Liver (tissue), 9 donors: ENCODE data around the gene HNRNPA2B1. TPM values are rescaled to one million over a fixed set of nuclear protein-coding genes. Genes with fewer than 3 reads are reported as not detected.
"Not testable (repeated sequence)": the region's sequence is repeated elsewhere in the genome, so short reads cannot be mapped to it uniquely, and the experiment has no call there.

Source experiments
- DNase-seq: peaks from one replicate; pipeline ENCODE4 v3.0.0-alpha.2; 2017; ENCODE audit warnings: low spot score
- H3K27ac ChIP-seq, 2 donors: one replicate each; pipeline ENCODE4 v1.7.0; 2013; ENCODE audit warnings: inconsistent platforms in 2 of 2, low read length in 2 of 2, control low read depth in 1 of 2, low read depth in 1 of 2, mild to moderate bottlenecking in 1 of 2
- H3K27me3 ChIP-seq, 4 donors: one replicate each; pipeline versions ENCODE4 v1.6.1 to v1.7.0; 2013; ENCODE audit warnings: low read length in 3 of 4, inconsistent platforms in 1 of 4, mild to moderate bottlenecking in 1 of 4, moderate library complexity in 1 of 4; ENCODE audit not compliant: control insufficient read depth in 4 of 4, insufficient read depth in 4 of 4
- H3K36me3 ChIP-seq, 4 donors: one replicate each; pipeline versions ENCODE4 v1.6.1 to v1.7.0; 2013; ENCODE audit warnings: low read length in 3 of 4, mild to moderate bottlenecking in 3 of 4, low read depth in 1 of 4, moderate library complexity in 1 of 4; ENCODE audit not compliant: control insufficient read depth in 4 of 4, insufficient read depth in 3 of 4
- H3K4me1 ChIP-seq, 4 donors: one replicate each; pipeline versions ENCODE4 v1.6.1 to v1.7.0; 2013; ENCODE audit warnings: low read length in 3 of 4, mild to moderate bottlenecking in 3 of 4, moderate library complexity in 1 of 4; ENCODE audit not compliant: control insufficient read depth in 4 of 4, insufficient read depth in 4 of 4
- H3K4me3 ChIP-seq, 3 donors: one replicate each; pipeline versions ENCODE4 v1.6.1 to v1.7.0; 2013; ENCODE audit warnings: low read length in 3 of 3, control low read depth in 1 of 3, low read depth in 1 of 3, mild to moderate bottlenecking in 1 of 3
- H3K9ac ChIP-seq, 2 donors: one replicate each; pipeline ENCODE4 v1.7.0; 2013; ENCODE audit warnings: low read length in 2 of 2, mild to moderate bottlenecking in 2 of 2, moderate library complexity in 2 of 2, control low read depth in 1 of 2, low read depth in 1 of 2
- H3K9me3 ChIP-seq, 4 donors: one replicate each; pipeline versions ENCODE4 v1.6.1 to v1.7.0; 2013; ENCODE audit warnings: low read length in 3 of 4; ENCODE audit not compliant: control insufficient read depth in 4 of 4
- FOXA1 ChIP-seq: IDR thresholded peaks from 2 replicates; pipeline ENCODE4 v1.6.1; 2016; ENCODE audit warnings: antibody characterized with exemption
- HNF4A ChIP-seq, 2 donors: conservative IDR thresholded peaks; 2 replicates each; pipeline ENCODE4 v1.6.1; 2016; ENCODE audit warnings: antibody characterized with exemption in 2 of 2, mild to moderate bottlenecking in 2 of 2
- JUND ChIP-seq, 2 donors: IDR thresholded peaks; 2 replicates each; pipeline ENCODE4 v1.6.1; 2016; ENCODE audit warnings: antibody characterized with exemption in 2 of 2
- MAX ChIP-seq: IDR thresholded peaks from 2 replicates; pipeline ENCODE4 v1.6.1; 2016; ENCODE audit warnings: antibody characterized with exemption
- RAD21 ChIP-seq, 2 donors: IDR thresholded peaks; 2 replicates each; pipeline ENCODE4 v1.6.1; 2016; ENCODE audit warnings: antibody characterized with exemption in 2 of 2, mild to moderate bottlenecking in 2 of 2
- REST ChIP-seq: IDR thresholded peaks from 2 replicates; pipeline ENCODE4 v1.6.1; 2016; ENCODE audit warnings: antibody characterized with exemption, mild to moderate bottlenecking
- RXRA ChIP-seq, 2 donors: IDR thresholded peaks; 2 replicates each; pipeline ENCODE4 v1.6.1; 2017 to 2018; ENCODE audit warnings: antibody characterized with exemption in 2 of 2, mild to moderate bottlenecking in 1 of 2
- WGBS: extraction: QIAGEN DNeasy Blood & Tissue Kit; methylation state at CpG from one replicate; pipeline ENCODE4 v1.1.7; 2013; 5-methylcytosine and 5-hydroxymethylcytosine counted together
- polyA plus RNA-seq, 2 donors: library from polyadenylated mRNA; stranded (reverse) in 1 of 2; unstranded in 1 of 2; fragments of 200-250 nt in 1 of 2; fragments of >200 nt in 1 of 2; fragmentation: Nextera tagmentation in 1 of 2; extraction: Ambion mirVana in 1 of 2; gene quantifications; one replicate each; pipeline versions ENCODE4 v1.2.1 to v1.2.3, GENCODE V29; 2013 to 2015
- total RNA-seq, 2 donors: library from RNA; depleted of rRNA; stranded (reverse); fragments of >200 nt; gene quantifications; one replicate each; pipeline ENCODE4 v1.2.3, GENCODE V29; 2014
- donor health status: healthy.
- donor health status: healthy.
- donor health status: healthy.
- donor health status: healthy.
- donor health status: healthy.

Gene HNRNPA2B1
- total and polyA plus RNA-seq, 4 donors: 128 to 295 (median 181) TPM

GRCh38 chr7:26178272-26178960, 22.1 kb downstream of the HNRNPA2B1 start:
- Histone ChIP-seq H3K4me3 (no peak overlapping the region), H3K9ac (no peak overlapping the region), H3K36me3 (no peaks in the 10 kb centered on the region), H3K27ac (no peak overlapping the region), H3K9me3 (no peaks in the 10 kb centered on the region), H3K27me3 (no peaks in the 10 kb centered on the region), H3K4me1 (peaks cover 0 to 7% (median 0%) of the 10 kb centered on the region in 4 donors)
- 86% methylated on average over 7 of the region's 7 CpGs for WGBS
- DNase-seq: no peak
- TF ChIP-seq REST (no peak), HNF4A (conservative IDR thresholded peaks at IDR 0.05) (no peak), RXRA (IDR thresholded peaks at IDR 0.05) (no peak)

- not testable (repeated sequence) for H3K27ac ChIP-seq, H3K9me3 ChIP-seq, H3K4me3 ChIP-seq, H3K36me3 ChIP-seq, H3K9ac ChIP-seq, H3K27me3 ChIP-seq, DNase-seq, H3K4me1 ChIP-seq
- 97% methylated on average over 20 of the region's 20 CpGs for WGBS
Measured at GRCh38 chr7:26177269-26177668, 23.3 kb downstream of the HNRNPA2B1 start.

- not testable (repeated sequence) for H3K4me1 ChIP-seq
- 97% methylated on average over 19 of the region's 26 CpGs for WGBS
Measured at GRCh38 chr7:26176696-26177095, 23.9 kb downstream of the HNRNPA2B1 start.

GRCh38 chr7:26175903-26176302, 24.6 kb downstream of the HNRNPA2B1 start:
- not testable (repeated sequence) for H3K9ac ChIP-seq, H3K27ac ChIP-seq, H3K27me3 ChIP-seq, H3K4me3 ChIP-seq, H3K36me3 ChIP-seq, H3K4me1 ChIP-seq, DNase-seq, H3K9me3 ChIP-seq
- 81% methylated on average over 2 of the region's 4 CpGs for WGBS

More at GRCh38 chr7:26176696-26177095, 23.9 kb downstream of the HNRNPA2B1 start:
- H3K36me3 ChIP-seq, H3K27ac ChIP-seq, H3K27me3 ChIP-seq, H3K9ac ChIP-seq, DNase-seq, H3K4me3 ChIP-seq, H3K9me3 ChIP-seq: not testable (repeated sequence)

GRCh38 chr7:26172048-26172447, 28.5 kb downstream of the HNRNPA2B1 start:
- Histone ChIP-seq H3K4me1 (peaks cover 0 to 4% (median 1%) of the 10 kb centered on the region in 4 donors), H3K9me3 (no peaks in the 10 kb centered on the region), H3K27me3 (no peaks in the 10 kb centered on the region), H3K9ac (no peak overlapping the region), H3K36me3 (no peaks in the 10 kb centered on the region), H3K27ac (no peak overlapping the region), H3K4me3 (no peak overlapping the region)
- no peak for DNase-seq
- 94% methylated on average over 1 of the region's 1 CpG for WGBS
- no peak for TF ChIP-seq JUND (IDR thresholded peaks at IDR 0.05)
- no peak for TF ChIP-seq RAD21 (IDR thresholded peaks at IDR 0.05)
- no peak for TF ChIP-seq HNF4A (conservative IDR thresholded peaks at IDR 0.05)
- no peak for TF ChIP-seq FOXA1
- no peak for TF ChIP-seq REST
- no peak for TF ChIP-seq MAX
